Measurements from ENCODE around the gene SS18L1.
"Not testable (repeated sequence)": the region's sequence is repeated elsewhere in the genome, so short reads cannot be mapped to it uniquely, and the experiment has no call there.

Gene SS18L1

DNA sequence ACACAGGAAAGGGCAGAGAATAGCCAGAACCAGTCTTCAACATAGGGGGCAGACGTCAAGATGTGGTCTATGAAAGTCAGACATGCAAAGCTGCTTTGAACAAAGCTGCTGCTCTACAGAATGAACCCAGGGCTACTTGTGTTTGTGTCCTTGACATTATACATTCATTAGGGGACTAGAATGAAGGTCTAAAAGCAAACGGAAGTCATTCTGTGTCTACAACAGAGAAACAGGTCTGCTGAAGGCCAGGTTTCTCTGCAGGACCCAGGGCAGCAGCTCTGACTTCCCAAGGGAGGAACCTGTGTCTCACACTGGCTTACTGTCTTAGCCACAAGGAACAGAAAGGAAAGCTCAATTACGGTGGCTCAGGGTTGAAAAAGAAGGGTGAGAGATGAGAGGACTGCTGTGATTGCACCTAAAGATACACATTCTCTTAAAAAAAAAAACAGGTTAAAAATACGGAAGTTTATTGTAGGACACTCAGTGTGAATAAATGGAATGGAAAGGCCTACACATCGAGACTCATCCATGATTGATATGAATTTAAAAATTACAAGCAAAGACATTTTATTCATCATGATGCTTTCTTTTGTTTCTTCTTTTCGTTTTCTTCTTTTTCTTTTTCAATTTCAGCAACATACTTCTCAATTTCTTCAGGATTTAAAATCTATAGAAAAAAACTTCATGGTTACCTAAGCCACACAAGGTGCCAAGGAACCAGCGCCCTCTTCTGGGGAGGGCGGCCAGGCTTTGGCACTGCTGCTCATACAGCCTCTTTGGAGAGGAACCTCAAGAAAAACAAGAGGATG is 7.1 kb upstream of the SS18L1 start:
- in situ Hi-C loops (cut with HindIII; ENCODE audit: low sequenced_read_pairs) = no loop called here

DNA sequence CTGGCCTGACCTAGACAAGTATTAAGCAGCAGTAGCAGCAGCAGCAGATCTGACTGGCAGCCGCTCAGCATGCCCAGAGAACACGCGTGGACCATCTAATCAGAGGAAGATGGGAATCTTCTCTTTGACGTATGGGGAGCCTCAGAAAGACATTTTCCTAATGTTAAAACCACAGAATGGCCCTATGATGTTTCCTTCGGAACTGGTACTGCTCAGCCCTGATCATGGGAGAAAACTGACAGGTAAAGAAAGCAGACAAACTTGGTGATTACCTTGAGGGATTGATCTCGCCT is 6.5 kb upstream of the SS18L1 start:
- in situ Hi-C loops (cut with HindIII; ENCODE audit: low sequenced_read_pairs) = no loop called here

DNA sequence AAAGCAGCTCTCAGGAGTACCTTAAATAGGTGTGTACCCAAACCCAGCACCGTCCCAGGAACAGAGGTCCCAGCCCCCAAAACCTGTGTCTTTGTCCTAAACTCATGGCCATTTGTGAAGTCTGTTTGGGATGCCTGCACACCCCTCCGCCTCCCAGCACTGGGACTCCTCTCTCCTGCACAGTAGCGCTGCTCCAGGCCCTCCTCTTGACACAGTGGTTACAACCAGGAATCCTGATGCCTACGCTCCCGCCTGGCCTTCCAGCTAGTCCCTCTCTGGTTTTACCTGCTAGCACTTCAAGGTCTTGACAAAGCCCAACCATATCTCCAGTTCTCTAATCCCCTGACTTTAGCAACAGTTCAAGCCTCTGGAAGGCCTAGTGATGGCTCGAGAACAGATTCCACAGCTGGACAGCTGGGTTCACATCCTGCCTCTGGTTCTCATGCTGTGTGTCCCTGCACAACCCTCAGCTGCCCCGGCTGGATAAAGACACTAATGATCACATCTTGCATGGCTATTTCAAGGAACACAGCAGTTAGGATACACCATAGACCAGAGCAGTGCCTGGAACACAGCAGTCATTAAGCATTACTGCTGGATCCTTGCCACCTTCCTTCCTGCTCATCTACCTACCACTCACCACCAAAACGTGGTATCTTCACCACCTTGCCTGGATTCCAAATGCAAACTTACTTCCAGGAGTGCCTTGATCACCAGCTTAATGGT is 5.9 kb upstream of the SS18L1 start:
- in situ Hi-C loops (cut with HindIII; ENCODE audit: low sequenced_read_pairs) = no loop called here

DNA sequence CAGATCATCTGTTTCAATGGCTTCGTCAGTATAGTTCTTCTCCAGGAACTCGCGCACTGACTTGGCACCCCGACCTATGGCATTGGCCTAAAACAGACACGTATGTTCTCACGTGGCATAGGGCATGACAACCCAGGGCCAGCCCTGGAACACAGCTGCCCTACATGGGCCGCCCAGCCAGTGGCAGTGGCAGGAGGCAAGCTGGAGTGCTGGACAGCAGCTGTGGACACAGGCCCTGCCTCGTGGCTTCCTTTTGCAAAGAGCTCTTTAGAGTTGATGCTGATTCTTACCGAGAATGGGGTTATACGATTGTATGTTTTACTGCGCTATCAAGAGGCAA is 5.4 kb upstream of the SS18L1 start:
- in situ Hi-C loops (cut with HindIII; ENCODE audit: low sequenced_read_pairs) = no loop called here

DNA sequence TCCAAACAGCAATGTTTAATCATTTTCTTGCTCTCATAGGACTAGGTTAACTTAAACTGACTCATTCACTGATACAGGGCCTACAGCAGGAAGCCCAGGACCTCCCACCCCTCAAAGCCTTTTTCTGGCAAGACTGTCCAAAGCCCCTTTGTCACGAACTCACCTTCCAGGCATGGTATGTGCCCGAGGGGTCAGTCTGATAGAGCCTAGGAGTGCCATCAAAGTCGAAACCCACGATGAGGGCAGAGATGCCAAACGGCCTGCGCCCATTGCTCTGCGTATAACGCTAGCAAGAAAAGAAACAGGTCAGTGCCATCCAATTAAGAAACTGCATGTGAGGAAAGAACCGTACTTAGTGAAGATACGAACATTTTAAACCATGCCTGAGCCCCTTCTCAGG is 4.7 kb upstream of the SS18L1 start:
- in situ Hi-C loops (cut with HindIII; ENCODE audit: low sequenced_read_pairs) = no loop called here

DNA sequence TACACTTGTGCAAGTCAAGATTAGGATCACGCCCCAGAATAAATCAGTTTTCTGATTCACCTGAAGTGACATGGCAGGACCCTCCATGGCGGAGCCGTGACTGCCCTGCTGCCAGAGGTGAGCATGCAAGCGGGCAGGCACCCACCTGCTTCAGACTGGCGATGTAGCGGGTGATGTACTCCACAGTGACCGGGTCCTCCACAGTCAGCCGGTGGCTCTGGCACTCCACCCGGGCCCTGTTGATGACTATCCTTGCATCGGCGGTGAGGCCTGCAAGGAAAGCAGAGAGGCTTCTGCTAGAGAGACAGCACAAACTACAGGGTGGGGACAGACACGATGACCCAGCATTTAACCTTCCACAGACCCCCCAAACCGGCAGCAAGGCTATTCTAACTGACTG is 3.9 kb upstream of the SS18L1 start:
- in situ Hi-C loops (cut with HindIII; ENCODE audit: low sequenced_read_pairs) = no loop called here

DNA sequence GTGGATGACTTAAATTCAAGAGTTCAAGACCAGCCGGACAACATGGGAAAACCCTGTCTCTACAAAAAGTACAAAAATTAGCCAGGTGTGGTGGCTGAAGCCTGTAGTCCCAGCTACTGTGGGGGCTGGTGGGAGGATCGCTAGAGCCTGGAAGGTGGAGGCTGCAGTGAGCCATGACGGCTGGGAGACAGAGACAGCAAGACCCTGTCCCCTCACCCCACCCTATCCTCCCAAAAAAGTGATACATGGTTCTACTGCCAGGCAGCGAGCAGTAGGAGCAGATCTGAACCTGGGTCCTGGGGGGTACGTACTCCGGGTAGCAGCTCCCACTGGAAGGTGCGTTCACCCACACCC is 2.5 kb upstream of the SS18L1 start:
- in situ Hi-C loops (cut with HindIII; ENCODE audit: low sequenced_read_pairs) = no loop called here

DNA sequence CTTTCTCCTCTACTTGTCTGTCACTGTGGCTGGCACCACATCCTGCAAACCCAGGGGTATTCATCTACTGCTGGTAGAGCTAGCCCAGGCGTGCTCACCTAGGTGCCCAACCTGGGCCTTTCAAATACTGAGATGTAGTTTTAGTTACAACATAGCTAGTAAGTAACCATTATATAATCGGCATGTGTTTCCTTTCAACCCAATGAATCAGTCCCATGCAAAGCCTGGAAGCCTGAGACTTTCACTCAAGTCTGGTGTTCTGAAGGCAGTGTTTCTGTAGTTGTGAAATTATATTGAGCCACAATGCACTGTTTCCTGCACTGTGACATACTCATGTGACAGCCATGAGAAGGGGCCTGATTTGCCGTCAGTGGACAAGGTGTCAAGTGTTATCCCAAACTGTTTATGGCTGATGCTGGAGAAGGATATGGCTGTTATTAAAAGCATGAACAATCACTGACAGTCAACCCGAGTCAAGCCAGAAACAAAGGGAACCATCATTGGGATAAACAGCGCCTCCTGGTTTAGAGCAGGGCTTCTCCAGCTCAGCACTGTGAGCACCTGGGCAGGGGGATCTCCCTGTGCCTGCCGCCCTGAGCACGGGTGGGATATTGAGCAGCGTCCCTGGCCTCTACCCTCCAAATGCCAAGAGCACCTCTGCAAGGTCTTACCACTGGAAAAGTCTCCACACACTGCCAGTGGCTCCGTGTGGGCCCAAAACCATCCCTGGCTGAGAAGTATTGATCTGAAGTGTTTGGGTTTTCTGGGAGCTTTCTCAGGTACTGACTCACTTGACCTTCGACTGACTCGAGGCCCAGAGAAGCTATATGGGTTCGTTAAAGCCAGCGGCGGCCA is 1.9 kb upstream of the SS18L1 start:
- in situ Hi-C loops (cut with HindIII; ENCODE audit: low sequenced_read_pairs) = no loop called here

DNA sequence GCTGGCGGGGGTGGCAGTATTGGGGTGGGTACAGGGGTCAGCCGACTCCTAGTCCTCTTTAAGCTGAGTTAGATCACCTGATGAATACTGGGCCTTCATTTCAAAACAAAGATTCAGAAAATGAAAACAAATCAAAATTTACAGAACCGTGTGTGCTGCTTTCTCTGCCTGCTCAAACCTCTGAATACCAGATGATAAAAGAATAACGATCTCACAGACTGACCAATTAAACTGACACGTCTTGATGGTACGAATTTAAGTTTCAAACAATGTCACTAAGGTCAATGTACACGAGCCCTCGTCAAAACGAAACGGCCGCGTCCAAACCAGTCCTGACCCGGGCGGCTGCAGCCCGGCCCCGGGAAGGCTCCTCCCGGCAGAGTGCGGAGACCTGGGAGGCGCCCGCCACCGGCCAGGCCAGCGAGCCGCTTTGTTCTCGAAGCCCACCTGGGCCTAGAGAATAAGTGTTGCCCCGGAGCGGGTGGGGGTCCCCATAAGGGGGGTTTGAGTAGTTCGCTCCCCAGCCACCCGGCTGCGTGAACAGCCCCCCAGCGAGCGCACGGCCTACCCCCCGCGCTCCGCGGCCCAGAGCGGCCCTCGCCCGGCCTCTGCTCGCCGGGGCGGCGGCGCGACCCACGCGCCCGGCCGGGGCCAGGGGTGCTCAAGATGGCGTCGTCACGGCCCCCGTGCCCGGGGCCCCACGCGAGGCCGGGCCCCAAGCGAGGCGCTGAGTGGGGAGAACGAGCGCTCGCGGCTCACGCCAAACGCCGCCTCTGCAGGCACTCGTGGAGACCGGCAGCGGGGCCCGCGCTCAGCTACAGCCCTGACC is 1.1 kb upstream of the SS18L1 start:
- in situ Hi-C loops (cut with HindIII; ENCODE audit: low sequenced_read_pairs) = no loop called here

DNA sequence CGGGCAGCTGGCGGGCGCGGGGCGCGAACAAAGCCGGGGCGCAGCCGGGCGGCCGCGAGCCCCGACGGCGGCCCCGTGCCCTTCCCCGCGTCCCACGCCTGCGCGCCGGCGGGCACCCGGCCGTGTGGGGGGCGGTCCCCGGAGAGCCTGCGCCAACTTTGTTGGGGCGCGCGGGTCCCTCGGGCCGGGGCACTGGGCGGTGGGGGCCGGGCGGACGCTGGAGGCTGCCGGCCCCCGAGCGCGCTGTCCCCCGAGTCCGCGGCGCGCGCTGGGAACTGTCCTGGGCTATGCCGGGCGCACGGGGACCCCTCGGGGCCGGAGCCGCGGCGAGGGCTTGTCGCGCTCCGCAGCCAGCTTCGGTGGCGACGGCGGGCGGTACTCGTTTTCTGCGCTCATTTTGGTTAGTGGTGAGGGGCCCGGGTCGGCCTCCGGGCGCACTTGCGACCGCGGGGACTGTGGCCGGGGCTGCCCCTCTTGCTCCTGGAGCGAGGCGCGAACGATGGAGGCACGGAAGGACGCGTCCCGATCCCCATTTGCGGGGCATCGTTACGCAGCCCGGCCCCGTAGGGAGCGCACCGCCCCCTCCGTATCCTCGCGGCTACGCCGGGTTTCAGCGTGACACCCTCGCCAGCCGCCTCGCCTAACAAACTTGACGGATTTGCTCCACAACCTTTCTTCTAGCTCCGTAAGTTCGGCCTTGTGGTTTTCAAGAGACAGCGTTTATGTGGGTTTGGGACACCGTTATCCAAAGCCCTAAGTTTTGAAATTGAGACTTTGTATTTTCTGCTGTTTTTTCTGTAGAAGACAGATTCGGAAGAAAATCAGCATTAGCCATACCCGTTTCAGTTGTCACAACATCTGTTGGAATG is 622 bp downstream of the SS18L1 start:
- in situ Hi-C loops (cut with HindIII; ENCODE audit: low sequenced_read_pairs) = no loop called here

DNA sequence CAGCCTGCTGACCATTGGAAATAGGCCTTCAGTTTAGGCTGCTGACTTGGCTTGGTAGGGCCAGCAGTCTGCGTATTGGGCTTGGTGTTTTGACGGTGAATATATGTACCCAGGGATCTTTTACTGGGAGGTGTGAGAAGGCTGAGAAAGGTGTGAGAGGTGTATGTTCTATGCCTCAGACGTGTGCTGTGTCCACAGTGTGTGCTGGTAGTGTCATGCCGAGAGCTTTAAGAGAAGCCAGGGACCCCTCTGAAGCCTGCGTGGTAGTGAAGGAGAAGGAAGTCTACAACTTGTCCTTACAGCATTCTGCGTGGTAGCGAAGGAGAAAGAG is 2.1 kb downstream of the SS18L1 start:
- in situ Hi-C loops (cut with HindIII; ENCODE audit: low sequenced_read_pairs) = no loop called here

DNA sequence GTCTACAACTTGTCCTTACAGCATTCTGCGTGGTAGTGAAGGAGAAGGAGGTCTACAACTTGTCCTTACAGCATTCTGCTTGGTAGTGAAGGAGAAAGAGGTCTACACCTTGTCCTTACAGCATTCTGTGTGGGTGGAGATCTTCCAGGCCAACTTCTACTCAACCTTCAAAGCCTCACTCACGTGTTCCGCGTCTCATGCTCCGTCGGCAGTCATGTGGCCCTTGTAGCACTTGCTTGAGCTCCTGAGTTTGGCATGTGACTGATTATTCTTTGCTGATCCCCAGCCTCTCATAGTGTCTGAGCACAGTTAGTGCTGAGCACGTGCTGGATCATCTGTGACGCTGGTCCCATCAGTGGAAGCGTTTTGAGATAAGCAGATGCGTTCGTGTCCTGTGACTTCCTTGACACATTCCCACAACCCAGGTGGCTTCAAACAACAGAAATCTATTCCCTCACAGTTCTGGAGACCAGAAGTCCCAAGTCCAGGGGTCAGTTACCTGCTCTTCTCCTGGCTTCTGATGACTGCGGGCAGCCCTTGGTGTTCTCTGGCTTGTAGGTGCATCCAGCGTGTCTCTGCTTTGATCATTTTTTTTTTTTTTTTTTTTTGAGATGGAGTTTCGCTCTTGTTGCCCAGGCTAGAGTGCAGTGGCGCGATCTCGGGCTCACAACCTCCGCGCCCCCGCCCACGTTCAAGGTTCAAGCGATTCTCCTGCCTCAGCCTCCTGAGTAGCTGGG is 2.6 kb downstream of the SS18L1 start:
- in situ Hi-C loops (cut with HindIII; ENCODE audit: low sequenced_read_pairs) = no loop called here

DNA sequence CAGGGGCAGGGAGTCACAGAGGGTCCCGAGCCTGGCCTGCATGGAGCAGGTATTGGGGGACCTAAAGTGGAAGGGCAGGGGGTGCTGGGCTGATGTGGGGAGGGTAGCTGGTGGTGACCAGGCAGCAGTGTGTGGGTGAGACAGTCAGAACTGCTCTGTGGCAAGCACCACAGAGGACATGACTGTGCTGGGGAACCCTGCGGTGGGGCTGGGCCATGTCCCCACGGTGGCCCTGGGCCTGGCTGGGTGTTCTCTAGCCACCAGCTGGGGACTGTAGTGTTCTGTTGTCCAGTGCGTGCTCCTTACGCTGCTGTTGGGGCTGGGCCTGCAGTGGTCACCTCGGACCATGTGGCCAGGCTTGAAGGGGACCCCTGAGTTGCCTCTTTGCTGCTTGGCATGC is 3.6 kb downstream of the SS18L1 start:
- in situ Hi-C loops (cut with HindIII; ENCODE audit: low sequenced_read_pairs) = no loop called here

DNA sequence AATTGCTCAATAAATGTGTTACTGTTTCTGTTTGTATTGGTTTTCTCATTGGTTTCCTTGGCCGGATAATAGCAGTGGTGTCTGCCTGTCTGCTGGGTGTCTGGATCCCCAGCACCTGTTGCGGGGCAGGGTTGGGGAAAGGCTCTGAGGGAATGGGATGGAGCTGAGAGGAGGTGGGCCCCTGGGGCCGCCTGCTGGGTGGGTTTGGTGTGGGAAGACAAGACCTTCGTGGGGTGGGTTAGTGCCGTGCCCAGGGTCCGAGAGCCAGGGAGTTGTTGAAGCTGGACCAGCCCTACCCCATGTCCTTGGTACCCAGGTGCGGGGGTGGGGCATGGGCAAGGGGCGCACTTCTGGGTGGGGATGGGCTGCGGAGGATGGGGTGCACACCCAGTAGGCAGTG is 4.0 kb downstream of the SS18L1 start:
- in situ Hi-C loops (cut with HindIII; ENCODE audit: low sequenced_read_pairs) = no loop called here

DNA sequence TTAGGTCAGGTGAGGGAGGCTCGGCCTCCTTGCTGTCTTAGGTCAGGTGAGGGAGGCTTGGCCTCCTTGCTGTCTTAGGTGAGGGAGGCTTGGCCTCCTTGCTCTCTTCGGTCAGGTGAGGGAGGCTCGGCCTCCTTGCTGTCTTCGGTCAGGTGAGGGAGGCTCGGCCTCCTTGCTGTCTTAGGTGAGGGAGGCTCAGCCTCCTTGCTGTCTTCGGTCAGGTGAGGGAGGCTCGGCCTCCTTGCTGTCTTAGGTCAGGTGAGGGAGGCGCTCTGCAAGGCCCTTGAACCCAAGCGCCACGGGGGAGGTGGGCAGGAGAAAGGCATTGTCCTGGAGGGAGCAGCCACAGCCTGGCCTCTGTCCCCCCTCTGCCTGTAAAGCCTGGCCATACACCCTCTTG is 4.8 kb downstream of the SS18L1 start:
- in situ Hi-C loops (cut with HindIII; ENCODE audit: low sequenced_read_pairs) = not testable (repeated sequence)

DNA sequence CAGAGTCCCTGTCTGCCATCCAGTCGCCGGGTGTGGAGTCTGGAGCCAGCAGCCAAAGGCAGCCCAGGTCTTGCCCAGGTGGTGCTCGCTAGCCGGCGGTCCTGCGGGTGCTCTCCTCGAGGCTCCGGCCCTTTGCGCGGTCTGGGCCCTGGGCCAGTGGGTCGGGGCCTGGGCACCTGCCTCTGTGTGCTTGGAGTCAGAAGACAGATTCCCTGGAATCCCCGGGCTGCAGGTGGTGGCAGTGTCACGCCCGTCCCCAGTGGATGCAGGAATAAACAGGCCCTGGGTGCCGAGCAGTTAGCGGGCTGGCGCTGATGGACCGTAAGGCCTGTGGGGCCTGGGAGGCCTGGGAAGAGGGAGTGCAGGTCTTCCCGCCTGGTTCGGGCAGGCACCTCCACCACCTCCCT is 5.3 kb downstream of the SS18L1 start:
- in situ Hi-C loops (cut with HindIII; ENCODE audit: low sequenced_read_pairs) = no loop called here

DNA sequence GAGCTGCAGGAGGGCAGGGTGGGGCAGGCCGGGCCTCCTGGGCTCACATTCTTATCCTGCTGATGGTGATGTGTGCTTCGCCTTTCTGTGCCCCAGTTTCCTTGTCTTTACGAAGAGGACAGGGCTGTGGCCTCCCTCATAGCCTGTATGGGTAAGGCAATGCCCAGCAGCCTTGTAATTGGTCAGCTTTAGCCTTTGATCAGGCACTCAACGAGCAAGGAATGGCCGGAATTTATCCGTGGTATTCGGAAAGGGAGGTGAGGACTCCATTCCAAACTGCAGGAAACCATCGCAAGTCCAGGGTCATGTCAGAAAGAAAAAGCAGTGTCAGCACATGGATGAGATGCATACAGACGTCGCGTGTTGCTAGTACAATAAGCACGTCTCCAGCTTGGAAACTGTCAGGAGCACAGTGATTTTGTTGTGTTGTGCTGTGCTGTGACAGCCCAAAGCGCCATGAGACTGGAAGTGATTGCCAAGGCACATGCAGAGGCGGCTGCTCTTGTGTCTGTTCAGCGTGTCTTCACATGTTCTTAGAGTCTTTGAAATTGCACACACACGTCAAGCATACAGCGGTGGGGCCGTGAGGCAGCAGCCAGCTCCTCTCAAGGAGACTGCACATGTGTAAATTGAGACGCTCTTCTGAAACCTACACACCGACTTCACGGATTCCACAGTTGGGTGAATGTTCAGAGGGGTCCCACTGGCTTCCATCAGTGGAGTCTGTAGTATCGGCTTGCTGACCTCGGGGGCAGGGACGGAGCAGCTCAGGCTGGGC is 6.2 kb downstream of the SS18L1 start:
- in situ Hi-C loops (cut with HindIII; ENCODE audit: low sequenced_read_pairs) = no loop called here

DNA sequence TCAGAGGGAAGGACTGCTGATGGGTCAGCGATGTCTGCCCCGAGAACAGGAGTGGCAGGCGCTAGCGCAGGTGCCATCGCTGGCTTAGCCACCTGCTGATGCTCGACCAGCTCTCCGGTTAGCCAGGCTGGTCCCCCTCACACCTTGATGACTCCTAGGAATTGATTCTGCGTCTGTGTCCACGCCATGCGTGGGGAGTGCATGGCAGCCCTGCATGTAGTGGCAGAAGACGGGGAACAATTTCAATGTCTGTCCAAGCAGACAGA is 6.7 kb downstream of the SS18L1 start:
- in situ Hi-C loops (cut with HindIII; ENCODE audit: low sequenced_read_pairs) = no loop called here

DNA sequence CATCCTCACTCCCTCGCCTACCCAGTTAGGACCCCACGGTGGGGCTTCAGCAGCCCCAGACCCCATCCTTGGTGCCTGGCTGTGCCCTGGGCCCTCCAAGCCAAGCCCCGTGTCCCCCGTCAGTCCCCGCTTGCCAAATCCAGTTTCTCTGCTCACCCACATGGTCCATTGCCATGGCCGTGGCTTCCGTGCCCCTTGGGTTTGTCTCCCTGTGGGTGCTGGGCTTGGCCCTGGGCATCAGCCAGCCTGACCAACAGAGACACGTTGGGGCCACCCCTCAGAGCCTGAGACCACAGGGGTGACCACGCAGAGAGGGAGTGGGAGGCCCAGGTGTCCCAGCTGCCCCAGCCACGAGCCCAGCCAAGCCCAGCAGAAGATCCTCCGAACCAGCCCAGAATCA is 7.7 kb downstream of the SS18L1 start:
- in situ Hi-C loops (cut with HindIII; ENCODE audit: low sequenced_read_pairs) = no loop called here
